PC-9 (cell line): Measurements from ENCODE around the gene SLC1A5. TPM values are rescaled to one million over a fixed set of nuclear protein-coding genes. Genes with fewer than 3 reads are reported as not detected.
A peak's percentile ranks its signal among the peaks of the same experiment; 100 is the strongest.

Experiments used
- BruUV-seq: library from RNA; stranded (reverse); fragments of 400-500 nt; replicated peaks from 2 replicates; lab custom pipeline; 2021; lab: Mats Ljungman, UMichigan
- CTCF ChIA-PET: fragments of 300-600 bp; sonication (Branson Sonifier 250); formaldehyde crosslinking; loops from one replicate; lab custom pipeline; 2022; ENCODE audit warnings: antibody characterized with exemption; lab: Charles Lee
- POLR2A ChIA-PET: fragments of 300-600 bp; sonication (Branson Sonifier 250); formaldehyde crosslinking; loops from one replicate; lab custom pipeline; 2022; ENCODE audit warnings: antibody characterized with exemption; ENCODE audit not compliant: unreplicated experiment; lab: Charles Lee
- DNase-seq, 2 experiments: peaks; one replicate each; pipeline versions ENCODE4 v3.0.0 to v3.0.0-alpha.2; 2015 to 2022; ENCODE audit warnings: mixed read lengths in 1 of 2
- H2AFZ ChIP-seq: fragments of 200-600 bp; sonication (generic); 2 replicates; pipeline ENCODE4 v1.8.1; 2017; ENCODE audit warnings: antibody characterized with exemption
- H3F3A ChIP-seq: fragments of 200-600 bp; sonication (generic); 2 replicates; pipeline ENCODE4 v1.8.1; 2017; ENCODE audit warnings: antibody characterized with exemption, mild to moderate bottlenecking, low read depth; ENCODE audit not compliant: insufficient read depth
- H3K27ac ChIP-seq: fragments of 200-600 bp; sonication (generic); 2 replicates; pipeline ENCODE4 v1.6.1; 2016; ENCODE audit warnings: mixed run types
- H3K27me3 ChIP-seq: fragments of 200-600 bp; sonication (generic); 2 replicates; pipeline ENCODE4 v1.6.1; 2016; ENCODE audit warnings: low read depth, mixed run types; ENCODE audit not compliant: insufficient read depth
- H3K36me3 ChIP-seq: fragments of 200-600 bp; sonication (generic); 2 replicates; pipeline ENCODE4 v1.6.1; 2016; ENCODE audit warnings: low read depth, mixed run types
- H3K4me1 ChIP-seq: fragments of 200-600 bp; sonication (generic); replicated peaks from 2 replicates; pipeline ENCODE4 v1.6.1; 2016; ENCODE audit warnings: mixed run types; ENCODE audit not compliant: insufficient read depth
- H3K4me2 ChIP-seq: fragments of 200-600 bp; sonication (generic); 2 replicates; pipeline ENCODE4 v1.6.1; 2017; ENCODE audit warnings: mixed run types
- H3K4me3 ChIP-seq: fragments of 200-600 bp; sonication (generic); 2 replicates; pipeline ENCODE4 v1.6.1; 2016; ENCODE audit warnings: mixed run types
- H3K79me2 ChIP-seq: fragments of 200-600 bp; sonication (generic); 2 replicates; pipeline ENCODE4 v1.6.1; 2017; ENCODE audit warnings: low read depth, mixed run types
- H3K9me2 ChIP-seq: fragments of 200-600 bp; sonication (generic); 2 replicates; pipeline ENCODE4 v1.8.1; 2017; ENCODE audit warnings: mild to moderate bottlenecking; ENCODE audit not compliant: insufficient read depth
- H3K9me3 ChIP-seq: fragments of 200-600 bp; sonication (generic); 2 replicates; pipeline ENCODE4 v1.8.1; 2016; ENCODE audit warnings: low read depth; ENCODE audit not compliant: insufficient read depth
- H4K20me1 ChIP-seq: fragments of 200-600 bp; sonication (generic); 2 replicates; pipeline ENCODE4 v1.8.1; 2017; ENCODE audit not compliant: insufficient read depth
- CTCF ChIP-seq: fragments of 200-600 bp; sonication (generic); conservative IDR thresholded peaks from 2 replicates; pipeline ENCODE4 v1.6.1; 2017; ENCODE audit warnings: mixed run types, antibody characterized with exemption, mild to moderate bottlenecking, moderate library complexity
- EZH2 ChIP-seq: fragments of 200-600 bp; sonication (generic); IDR thresholded peaks from 2 replicates; pipeline ENCODE4 v1.8.0; 2017; ENCODE audit warnings: antibody characterized with exemption, low read depth
- intact Hi-C: fragments of 100-400 bp; cut with micrococcal nuclease; formaldehyde crosslinking; loops from one replicate; pipeline ENCODE4 v1.10.0; 2022; ENCODE audit not compliant: unreplicated experiment
- total RNA-seq: library from RNA; stranded (reverse); gene quantifications from 2 replicates; pipeline ENCODE4 v1.2.3, GENCODE V29; 2021

Gene SLC1A5
- total RNA-seq, 1 experiment from 2014 or later = 264 TPM

- no peak overlapping the region for H3K4me2 ChIP-seq
- H3K36me3 ChIP-seq = peaks cover 33% of the 10 kb centered on the region
- H4K20me1 ChIP-seq = peaks cover 72% of the 10 kb centered on the region
- H3K79me2 ChIP-seq = peaks cover 74% of the 10 kb centered on the region
- H3K27ac ChIP-seq = no peak overlapping the region
- DNase-seq = peak in 1 of 2 experiments; percentile 20
- H3K9me2 ChIP-seq = no peaks in the 10 kb centered on the region
- no peak overlapping the region for H2AFZ ChIP-seq
- BruUV-seq = no TSS peak
- intact Hi-C loops = no loop called here
- H3K9me3 ChIP-seq = no peaks in the 10 kb centered on the region
- H3K4me1 ChIP-seq = peaks cover 16% of the 10 kb centered on the region
- ChIA-PET CTCF (no interaction called here), POLR2A (no interaction called here)
- no peaks in the 10 kb centered on the region for H3K27me3 ChIP-seq
- H3K4me3 ChIP-seq = no peak overlapping the region
- TF ChIP-seq EZH2 = no peak
- peaks cover 14% of the 10 kb centered on the region for H3F3A ChIP-seq
Observed at GRCh38 chr19:46739290-46739771, 49.1 kb downstream of the SLC1A5 start.

GRCh38 chr19:46737761-46738171 is 50.6 kb downstream of the SLC1A5 start:
- Histone ChIP-seq H3K36me3 (peaks cover 42% of the 10 kb centered on the region), H3K4me3 (no peak overlapping the region), H3K27me3 (no peaks in the 10 kb centered on the region), H4K20me1 (peaks cover 72% of the 10 kb centered on the region), H2AFZ (no peak overlapping the region), H3K27ac (no peak overlapping the region), H3F3A (peaks cover 30% of the 10 kb centered on the region), H3K4me2 (no peak overlapping the region), H3K79me2 (peaks cover 71% of the 10 kb centered on the region), H3K9me2 (no peaks in the 10 kb centered on the region), H3K4me1 (peaks cover 27% of the 10 kb centered on the region), H3K9me3 (no peaks in the 10 kb centered on the region)
- BruUV-seq = no TSS peak
- ChIA-PET POLR2A (no interaction called here), CTCF (no interaction called here)
- no peak for TF ChIP-seq EZH2
- no peak for TF ChIP-seq CTCF
- intact Hi-C loops = no loop called here
- no peak for DNase-seq

- H3K79me2 ChIP-seq = peaks cover 69% of the 10 kb centered on the region
- no peak overlapping the region for H3K27ac ChIP-seq
- H3K4me3 ChIP-seq = no peak overlapping the region
- POLR2A ChIA-PET = no interaction called here
- H3K9me3 ChIP-seq = no peaks in the 10 kb centered on the region
- no peak overlapping the region for H3K4me2 ChIP-seq
- TF ChIP-seq CTCF = no peak
- no peak for TF ChIP-seq EZH2
- no peaks in the 10 kb centered on the region for H3K9me2 ChIP-seq
- H3K27me3 ChIP-seq = no peaks in the 10 kb centered on the region
- no peak overlapping the region for H2AFZ ChIP-seq
- H3K4me1 ChIP-seq = peaks cover 32% of the 10 kb centered on the region
- H3F3A ChIP-seq = peaks cover 35% of the 10 kb centered on the region
- H3K36me3 ChIP-seq = peaks cover 41% of the 10 kb centered on the region
- CTCF ChIA-PET = no interaction called here
- BruUV-seq = no TSS peak
- intact Hi-C loops = no loop called here
- no peak for DNase-seq
- peaks cover 67% of the 10 kb centered on the region for H4K20me1 ChIP-seq
Observed at GRCh38 chr19:46737298-46737654, 51.1 kb downstream of the SLC1A5 start.
